Effector CD4-positive, alpha-beta T cell (primary cell): ENCODE results near the gene TTBK1.

Experiments used
- DNase-seq: peaks from one replicate; pipeline ENCODE4 v3.0.0-alpha.2; 2020
- total RNA-seq: gene quantifications from one replicate; lab custom pipeline; 2026; lab: John Stamatoyannopoulos, UW

The TTBK1 gene
- 0.56 reads per million for total RNA-seq

- no peak for DNase-seq
Measured at GRCh38 chr6:43242908-43243663, at the start of gene TTBK1. TSS of gene TTBK1 (plus strand) at chr6:43243481. CDS start at chr6:43246661, 3,180 bp downstream.

- no peak for DNase-seq
Measured at GRCh38 chr6:43193929-43194328, 49.4 kb upstream of the TTBK1 start.

- no peak for DNase-seq
Measured at GRCh38 chr6:43196337-43196736, 46.9 kb upstream of the TTBK1 start.

- DNase-seq: no peak
Measured at GRCh38 chr6:43199912-43200311, 43.4 kb upstream of the TTBK1 start.

GRCh38 chr6:43200541-43200940, 42.7 kb upstream of the TTBK1 start:
- no peak for DNase-seq

- no peak for DNase-seq
Measured at GRCh38 chr6:43202451-43202850, 40.8 kb upstream of the TTBK1 start.

GRCh38 chr6:43203029-43203717, 40.1 kb upstream of the TTBK1 start:
- no peak for DNase-seq

- DNase-seq: no peak
Measured at GRCh38 chr6:43203718-43204095, 39.6 kb upstream of the TTBK1 start.

- no peak for DNase-seq
Measured at GRCh38 chr6:43204271-43205105, 38.8 kb upstream of the TTBK1 start.

- DNase-seq: no peak
Measured at GRCh38 chr6:43205849-43206248, 37.4 kb upstream of the TTBK1 start.

- DNase-seq: no peak
Measured at GRCh38 chr6:43207286-43207685, 36.0 kb upstream of the TTBK1 start.

- DNase-seq: no peak
Measured at GRCh38 chr6:43211955-43212354, 31.3 kb upstream of the TTBK1 start.

GRCh38 chr6:43213431-43213830, 29.9 kb upstream of the TTBK1 start:
- DNase-seq: no peak

- DNase-seq: no peak
Measured at GRCh38 chr6:43215066-43215465, 28.2 kb upstream of the TTBK1 start.

GRCh38 chr6:43216200-43216599, 27.1 kb upstream of the TTBK1 start:
- no peak for DNase-seq

GRCh38 chr6:43217351-43217750, 25.9 kb upstream of the TTBK1 start:
- no peak for DNase-seq

GRCh38 chr6:43219119-43219518, 24.2 kb upstream of the TTBK1 start:
- no peak for DNase-seq

- DNase-seq: no peak
Measured at GRCh38 chr6:43219814-43220213, 23.5 kb upstream of the TTBK1 start.

- DNase-seq: no peak
Measured at GRCh38 chr6:43220439-43220951, 22.8 kb upstream of the TTBK1 start.

- no peak for DNase-seq
Measured at GRCh38 chr6:43221046-43221972, 22.0 kb upstream of the TTBK1 start.

GRCh38 chr6:43222418-43223059, 20.7 kb upstream of the TTBK1 start:
- no peak for DNase-seq

GRCh38 chr6:43223175-43223574, 20.1 kb upstream of the TTBK1 start:
- DNase-seq: no peak
